IMR-90 (cell line): ENCODE data around the gene PRDM1. TPM values are rescaled to one million over a fixed set of nuclear protein-coding genes. Genes with fewer than 3 reads are reported as not detected.
"Not testable (repeated sequence)": the region's sequence is repeated elsewhere in the genome, so short reads cannot be mapped to it uniquely, and the experiment has no call there.

Experiments used
- ATAC-seq: fragments of 200-7000 bp; cut with Tn5 transposase; 2 replicates; pipeline ENCODE4 v1.9.1; 2020; ENCODE audit warnings: low read depth, mild to moderate bottlenecking, moderate library complexity
- BruUV-seq: library from RNA; stranded (reverse); fragments of 400-500 nt; replicated peaks from 2 replicates; lab custom pipeline; 2021; lab: Mats Ljungman, UMichigan
- CTCF ChIA-PET: fragments of 300-600 bp; formaldehyde crosslinking; extraction: SDS; loops from one replicate; lab custom pipeline; 2021; ENCODE audit warnings: antibody characterized with exemption; lab: Yijun Ruan, JAX
- POLR2A ChIA-PET: fragments of 300-600 bp; sonication (Branson Sonifier 250); formaldehyde crosslinking; loops from one replicate; lab custom pipeline; 2022; ENCODE audit warnings: antibody characterized with exemption; ENCODE audit not compliant: unreplicated experiment; lab: Charles Lee
- DNase-seq: peaks from one replicate; pipeline ENCODE4 v3.0.0; 2013
- H2AFZ ChIP-seq: replicated peaks from 2 replicates; pipeline ENCODE3; 2013; ENCODE audit warnings: low read length, mild to moderate bottlenecking; ENCODE audit not compliant: poor library complexity
- H2AK5ac ChIP-seq: 2 replicates; pipeline ENCODE4 v1.6.1; 2013; ENCODE audit warnings: low read depth, low read length, inconsistent platforms
- H2AK9ac ChIP-seq: replicated peaks from 2 replicates; pipeline ENCODE3; 2013; ENCODE audit warnings: mild to moderate bottlenecking, low read depth, low read length, moderate library complexity; ENCODE audit not compliant: poor library complexity
- H2BK120ac ChIP-seq: 2 replicates; pipeline ENCODE4 v1.6.1; 2013; ENCODE audit warnings: low read depth, low read length, inconsistent platforms
- H2BK15ac ChIP-seq: 3 replicates; pipeline ENCODE4 v1.6.1; 2013; ENCODE audit warnings: low read depth, low read length, inconsistent platforms
- H2BK20ac ChIP-seq: 2 replicates; pipeline ENCODE4 v1.6.1; 2013; ENCODE audit warnings: low read depth, mild to moderate bottlenecking, inconsistent platforms, low read length, moderate library complexity
- H2BK5ac ChIP-seq: 2 replicates; pipeline ENCODE4 v1.6.1; 2013; ENCODE audit warnings: mild to moderate bottlenecking, low read depth, low read length, inconsistent platforms; ENCODE audit not compliant: poor library complexity, severe bottlenecking
- H3K14ac ChIP-seq: replicated peaks from 2 replicates; pipeline ENCODE4 v1.6.1; 2013; ENCODE audit warnings: low read depth, low read length, inconsistent platforms
- H3K18ac ChIP-seq: 2 replicates; pipeline ENCODE4 v1.6.1; 2013; ENCODE audit warnings: low read depth, low read length, control low read depth
- H3K23ac ChIP-seq: 2 replicates; pipeline ENCODE4 v1.6.1; 2013; ENCODE audit warnings: low read depth, low read length, inconsistent platforms
- H3K27ac ChIP-seq: 2 replicates; pipeline ENCODE4 v1.5.1; 2013; ENCODE audit warnings: mild to moderate bottlenecking, control low read depth, low read length; ENCODE audit not compliant: insufficient read depth
- H3K27me3 ChIP-seq: 2 replicates; pipeline ENCODE4 v1.6.1; 2013; ENCODE audit warnings: low read length; ENCODE audit not compliant: control insufficient read depth, insufficient read depth
- H3K36me3 ChIP-seq: 2 replicates; pipeline ENCODE4 v1.6.1; 2013; ENCODE audit warnings: low read length, mixed read lengths; ENCODE audit not compliant: control insufficient read depth, insufficient read depth
- H3K4ac ChIP-seq: 2 replicates; pipeline ENCODE4 v1.6.1; 2013; ENCODE audit warnings: low read depth, low read length, inconsistent platforms
- H3K4me1 ChIP-seq: 2 replicates; pipeline ENCODE4 v1.6.1; 2013; ENCODE audit warnings: low read length, mixed read lengths; ENCODE audit not compliant: control insufficient read depth, insufficient read depth
- H3K4me2 ChIP-seq: 2 replicates; pipeline ENCODE4 v1.6.1; 2013; ENCODE audit warnings: low read depth, mild to moderate bottlenecking, control low read depth, low read length, moderate library complexity
- H3K4me3 ChIP-seq: 2 replicates; pipeline ENCODE4 v1.5.1; 2013; ENCODE audit warnings: low read depth, mild to moderate bottlenecking, control low read depth, low read length, moderate library complexity; ENCODE audit not compliant: insufficient read depth
- H3K56ac ChIP-seq: 2 replicates; pipeline ENCODE4 v1.6.1; 2013; ENCODE audit warnings: low read length, inconsistent platforms; ENCODE audit not compliant: insufficient read depth; ENCODE audit errors: extremely low read depth
- H3K79me1 ChIP-seq, 2 experiments: 2 replicates each; pipeline ENCODE4 v1.6.1; 2013; ENCODE audit warnings: low read length in 2 of 2, inconsistent platforms in 1 of 2, low read depth in 1 of 2
- H3K9ac ChIP-seq: 2 replicates; pipeline ENCODE4 v1.6.1; 2013; ENCODE audit warnings: low read depth, low read length, control low read depth
- H3K9me1 ChIP-seq: 2 replicates; pipeline ENCODE4 v1.6.1; 2013; ENCODE audit warnings: low read length, inconsistent platforms; ENCODE audit not compliant: insufficient read depth
- H3K9me3 ChIP-seq: 2 replicates; pipeline ENCODE4 v1.6.1; 2013; ENCODE audit warnings: low read length; ENCODE audit not compliant: control insufficient read depth, insufficient read depth
- H4K20me1 ChIP-seq: 2 replicates; pipeline ENCODE4 v1.6.1; 2013; ENCODE audit warnings: low read length, inconsistent platforms; ENCODE audit not compliant: insufficient read depth
- H4K5ac ChIP-seq: 2 replicates; pipeline ENCODE4 v1.6.1; 2013; ENCODE audit warnings: mild to moderate bottlenecking, low read depth, low read length, control low read depth
- H4K8ac ChIP-seq, 2 experiments: 2 replicates each; pipeline ENCODE4 v1.6.1; 2013; ENCODE audit warnings: low read depth in 2 of 2, low read length in 2 of 2, control low read depth in 1 of 2, inconsistent platforms in 1 of 2
- H4K91ac ChIP-seq: 2 replicates; pipeline ENCODE4 v1.6.1; 2013; ENCODE audit warnings: low read depth, low read length, inconsistent platforms; ENCODE audit not compliant: insufficient read depth
- WGBS, 2 experiments: methylation state at CpG; one replicate each; pipeline versions ENCODE4 v1.1.5 to v1.1.7; 2013; ENCODE audit warnings: missing lambda C conversion rate in 2 of 2; ENCODE audit not compliant: insufficient read length in 1 of 2; ENCODE audit errors: extremely low coverage in 2 of 2; 5-methylcytosine and 5-hydroxymethylcytosine counted together
- dilution Hi-C: fragments of 300-500 bp; cut with HindIII; formaldehyde crosslinking; loops from one replicate; pipeline ENCODE4 v1.14.3; 2018; ENCODE audit warnings: low sequenced_read_pairs; ENCODE audit not compliant: unreplicated experiment
- in situ Hi-C: fragments of 300-500 bp; cut with MboI; formaldehyde crosslinking; loops from 3 replicates; pipeline ENCODE4 v1.14.3; 2019; ENCODE audit warnings: low sequenced_read_pairs, inconsistent platforms, mixed read lengths
- intact Hi-C: fragments of 100-400 bp; cut with micrococcal nuclease; formaldehyde crosslinking; loops from 2 replicates; pipeline ENCODE4 v1.10.0; 2022
- polyA plus RNA-seq, 3 experiments: library from polyadenylated mRNA; depleted of rRNA; stranded (reverse); fragments of >200 nt; gene quantifications; 2 replicates each; pipeline ENCODE4 v1.2.3, GENCODE V29; 2012; ENCODE audit warnings: low replicate concordance in 1 of 3
- total RNA-seq: library from RNA; depleted of rRNA; stranded (reverse); fragments of >200 nt; gene quantifications from 2 replicates; pipeline ENCODE4 v1.2.3, GENCODE V29; 2012

The PRDM1 gene
- total and polyA plus RNA-seq, 2 of the 4 experiments (the other 2 are of a cell fraction) = 2.3 to 3.0 TPM

DNA sequence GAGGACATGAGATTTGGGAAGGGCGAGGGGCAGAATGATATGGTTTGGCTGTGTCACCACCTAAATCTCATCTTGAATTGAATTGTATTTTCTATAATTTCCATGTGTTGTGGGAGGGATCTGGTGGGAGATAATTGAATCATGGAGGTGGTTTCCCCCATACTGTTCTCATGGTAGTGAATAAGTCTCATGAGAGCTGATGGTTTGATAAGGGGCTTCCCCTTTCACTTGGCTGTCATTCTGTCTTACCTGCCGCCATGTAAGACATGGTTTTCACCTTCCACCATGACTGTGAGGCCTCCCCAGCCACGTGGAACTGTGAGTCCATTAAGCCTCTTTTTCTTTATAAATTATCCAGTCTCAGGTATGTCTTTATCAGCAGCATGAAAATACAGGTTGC lies 66.3 kb downstream of the PRDM1 start:
- WGBS, 2 experiments = 100% methylated on average over 1 of the region's 3 CpGs; no CpG with 5 or more reads in 1 of the 2 experiments
- H3K27ac ChIP-seq, H4K5ac ChIP-seq, H3K79me1 ChIP-seq, H3K9me1 ChIP-seq, in situ Hi-C loops, H3K23ac ChIP-seq, H2AK5ac ChIP-seq, BruUV-seq, H4K20me1 ChIP-seq, H2BK5ac ChIP-seq, H3K9me3 ChIP-seq, H2AFZ ChIP-seq, H3K14ac ChIP-seq, H4K91ac ChIP-seq, H3K4ac ChIP-seq, H2BK15ac ChIP-seq, POLR2A ChIA-PET, H3K4me2 ChIP-seq, H3K9ac ChIP-seq, ATAC-seq, H3K4me1 ChIP-seq, H3K27me3 ChIP-seq, H2BK20ac ChIP-seq, H2BK120ac ChIP-seq, intact Hi-C loops, H3K4me3 ChIP-seq, H3K56ac ChIP-seq, H3K18ac ChIP-seq, H3K36me3 ChIP-seq, DNase-seq, H2AK9ac ChIP-seq, CTCF ChIA-PET, dilution Hi-C loops, H4K8ac ChIP-seq: not testable (repeated sequence)
